Esophagus squamous epithelium (tissue), 5 donors: ENCODE measurements around the gene MOCOS. TPM values are rescaled to one million over a fixed set of nuclear protein-coding genes. Genes with fewer than 3 reads are reported as not detected.
"Not testable (repeated sequence)": the region's sequence is repeated elsewhere in the genome, so short reads cannot be mapped to it uniquely, and the experiment has no call there.

ENCODE experiments used
- DNase-seq: peaks from one replicate; lab custom pipeline; 2025; lab: John Stamatoyannopoulos, UW
- H3K27ac ChIP-seq, 4 donors: fragments of 200-600 bp; sonication (generic); one replicate each; pipeline ENCODE4 v1.5.1; 2016 to 2019; ENCODE audit warnings: mild to moderate bottlenecking in 1 of 4
- H3K27me3 ChIP-seq, 4 donors: fragments of 200-600 bp; sonication (generic); 1 replicate in 3 of 4; 2 replicates in 1 of 4; pipeline versions ENCODE4 v1.5.1 to v1.6.0; 2017 to 2021; ENCODE audit warnings: antibody characterized with exemption in 1 of 4
- H3K36me3 ChIP-seq, 3 donors: fragments of 200-600 bp; sonication (generic); one replicate each; pipeline ENCODE4 v1.5.1; 2016 to 2019
- H3K4me1 ChIP-seq, 3 donors: fragments of 200-600 bp; sonication (generic); one replicate each; pipeline ENCODE4 v1.5.1; 2017 to 2019
- H3K4me3 ChIP-seq, 4 donors: fragments of 200-600 bp; sonication (generic); 1 replicate in 3 of 4; 2 replicates in 1 of 4; pipeline ENCODE4 v1.5.1; 2016 to 2019; ENCODE audit warnings: mild to moderate bottlenecking in 2 of 4, moderate library complexity in 1 of 4
- H3K9me3 ChIP-seq, 3 donors: fragments of 200-600 bp; sonication (generic); one replicate each; pipeline ENCODE4 v1.5.1; 2016 to 2019
- CTCF ChIP-seq, 6 experiments: fragments of 450-650 bp in 4 of 6; fragments of 200-600 bp in 2 of 6; sonication (generic) in 2 of 6; IDR thresholded peaks; one replicate each; pipeline ENCODE4 v1.5.1; 2016 to 2019; ENCODE audit warnings: antibody characterized with exemption in 6 of 6, mild to moderate bottlenecking in 4 of 6, moderate library complexity in 4 of 6
- POLR2A ChIP-seq, 4 donors: fragments of 450-650 bp; IDR thresholded peaks; one replicate each; pipeline ENCODE4 v1.6.1; 2017; ENCODE audit warnings: antibody characterized with exemption in 4 of 4, mild to moderate bottlenecking in 4 of 4, moderate library complexity in 3 of 4
- WGBS, 2 donors: methylation state at CpG; one replicate each; pipeline ENCODE4 v1.1.5; 2018; 5-methylcytosine and 5-hydroxymethylcytosine counted together
- intact Hi-C: fragments of 100-400 bp; cut with DNase I; formaldehyde crosslinking; loops from one replicate; pipeline ENCODE4 v1.15.0; 2022
- total RNA-seq, 4 donors: library from RNA; depleted of rRNA; stranded (reverse); fragments of >200 nt; gene quantifications; one replicate each; pipeline ENCODE4 v1.1.0, GENCODE V29; 2016
- donor health status: DM: yes; HTN: yes; CAD: no.

Gene MOCOS
- total RNA-seq, 4 donors from 2014 or later = 4.4 to 11.8 (median 7.0) TPM

DNA sequence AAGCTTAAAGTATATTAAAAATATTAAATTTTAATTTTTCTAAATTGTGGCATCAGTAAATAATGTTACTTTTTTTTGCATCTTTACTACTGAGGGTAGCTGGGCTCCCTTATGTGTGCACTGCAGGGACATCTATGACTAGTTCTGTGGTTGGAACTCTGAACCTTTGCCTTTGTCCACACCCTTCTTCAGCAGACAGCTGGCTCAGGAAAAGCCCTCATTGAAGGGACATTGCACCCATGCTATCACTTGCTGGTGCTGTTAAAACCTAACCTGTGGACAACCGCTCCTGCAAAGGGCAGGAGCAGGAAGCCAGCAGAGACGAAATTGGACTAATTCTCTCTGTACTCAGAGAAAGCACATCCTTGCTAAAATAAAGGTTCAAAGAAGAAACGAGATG is 30.1 kb downstream of the MOCOS start:
- intact Hi-C loops = no loop called here
- no peak overlapping the region for H3K4me3 ChIP-seq
- no peak for DNase-seq
- H3K27ac ChIP-seq = no peak overlapping the region
- TF ChIP-seq POLR2A (IDR thresholded peaks at IDR 0.05) (no peak), CTCF (IDR thresholded peaks at IDR 0.05) (no peak)
- no peaks in the 10 kb centered on the region for H3K27me3 ChIP-seq
- 75 to 76% methylated on average over 3 of the region's 3 CpGs for WGBS, 2 donors
- H3K9me3 ChIP-seq = no peaks in the 10 kb centered on the region
- H3K4me1 ChIP-seq = peaks cover 0 to 5% (median 0%) of the 10 kb centered on the region in 3 donors
- H3K36me3 ChIP-seq = peaks cover 0 to 27% (median 0%) of the 10 kb centered on the region in 3 donors

GRCh38 chr18:36229188-36229587 is 41.9 kb downstream of the MOCOS start:
- Histone ChIP-seq H3K4me1 (no peaks in the 10 kb centered on the region), H3K27ac (no peak overlapping the region), H3K27me3 (no peaks in the 10 kb centered on the region), H3K4me3 (no peak overlapping the region), H3K9me3 (peaks cover 0 to 29% (median 17%) of the 10 kb centered on the region in 3 donors), H3K36me3 (peaks cover 0 to 47% (median 0%) of the 10 kb centered on the region in 3 donors)
- 73 to 78% methylated on average over 1 of the region's 1 CpG for WGBS, 2 donors
- no peak for TF ChIP-seq POLR2A (IDR thresholded peaks at IDR 0.05)
- no peak for TF ChIP-seq CTCF (IDR thresholded peaks at IDR 0.05)
- DNase-seq = no peak
- intact Hi-C loops = no loop called here

DNA sequence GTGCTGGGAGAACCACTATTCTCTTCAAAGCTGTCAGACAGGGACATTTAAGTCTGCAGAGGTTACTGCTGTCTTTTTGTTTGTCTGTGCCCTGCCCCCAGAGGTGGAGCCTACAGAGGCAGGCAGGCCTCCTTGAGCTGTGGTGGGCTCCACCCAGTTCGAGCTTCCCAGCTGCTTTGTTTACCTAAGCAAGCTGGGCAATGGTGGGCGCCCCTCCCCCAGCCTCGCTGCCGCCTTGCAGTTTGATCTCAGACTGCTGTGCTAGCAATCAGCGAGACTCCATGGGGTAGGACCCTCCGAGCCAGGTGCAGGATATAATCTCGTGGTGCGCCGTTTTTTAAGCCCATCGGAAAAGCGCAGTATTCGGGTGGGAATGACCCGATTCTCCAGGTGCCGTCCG is 53.2 kb downstream of the MOCOS start:
- DNase-seq, H3K4me3 ChIP-seq, H3K36me3 ChIP-seq, H3K27ac ChIP-seq, H3K27me3 ChIP-seq, intact Hi-C loops, H3K4me1 ChIP-seq: not testable (repeated sequence)
- WGBS, 2 donors = no CpG with 5 or more reads among the region's 15 CpGs
- H3K9me3 ChIP-seq = peaks cover 0 to 11% (median 0%) of the 10 kb centered on the region in 3 donors

DNA sequence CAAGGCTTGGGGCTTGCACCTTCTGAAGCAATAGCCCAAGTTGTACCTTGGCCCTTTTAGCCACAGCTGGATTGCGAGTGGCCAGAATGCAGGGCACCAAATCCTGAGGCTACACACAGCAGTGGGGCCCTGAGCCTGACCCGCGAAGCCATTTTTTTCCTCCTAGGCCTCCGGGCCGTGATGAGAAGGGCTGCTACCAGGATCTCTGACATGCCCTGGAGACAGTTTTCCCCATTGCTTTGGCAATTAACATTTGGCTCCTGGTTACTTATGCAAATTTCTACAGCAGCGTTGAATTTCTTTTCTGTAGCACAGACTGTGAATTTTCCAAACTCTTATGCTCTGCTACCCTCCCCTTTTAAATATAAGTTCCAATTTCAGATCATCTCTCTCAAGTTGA is 54.5 kb downstream of the MOCOS start:
- Histone ChIP-seq H3K9me3 (peaks cover 0 to 19% (median 0%) of the 10 kb centered on the region in 3 donors), H3K4me1 (no peaks in the 10 kb centered on the region), H3K4me3 (no peak overlapping the region), H3K27me3 (no peaks in the 10 kb centered on the region), H3K36me3 (peaks cover 0 to 9% (median 0%) of the 10 kb centered on the region in 3 donors), H3K27ac (no peak overlapping the region)
- WGBS, 2 donors = 88 to 91% methylated on average over 5 to 6 of the region's 6 CpGs
- DNase-seq = no peak
- intact Hi-C loops = no loop called here
- TF ChIP-seq POLR2A (IDR thresholded peaks at IDR 0.05) (no peak), CTCF (IDR thresholded peaks at IDR 0.05) (no peak)

DNA sequence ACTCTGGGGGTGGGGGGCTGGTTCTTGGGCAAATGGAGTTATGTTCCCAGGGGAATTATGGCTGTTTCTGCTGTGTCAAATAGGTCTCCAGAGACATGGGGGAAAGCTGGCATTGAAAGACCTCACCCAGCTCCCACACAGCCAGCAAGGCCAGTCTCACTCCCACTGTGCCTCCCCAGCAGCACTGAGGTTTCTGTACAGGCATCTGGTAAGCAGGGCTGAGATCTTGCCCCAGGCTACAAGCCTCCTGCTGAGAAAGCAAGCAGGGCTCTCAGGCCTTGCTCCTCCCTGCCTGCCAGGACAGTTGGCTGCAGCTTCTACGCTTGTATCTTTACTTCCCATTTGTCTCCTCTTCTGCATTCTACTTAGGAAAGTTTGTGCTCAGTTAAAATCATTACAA is 59.7 kb downstream of the MOCOS start:
- H3K4me1 ChIP-seq = no peaks in the 10 kb centered on the region
- H3K4me3 ChIP-seq = no peak overlapping the region
- no peak for DNase-seq
- intact Hi-C loops = no loop called here
- H3K27me3 ChIP-seq = no peaks in the 10 kb centered on the region
- H3K36me3 ChIP-seq = peaks cover 0 to 18% (median 0%) of the 10 kb centered on the region in 3 donors
- H3K27ac ChIP-seq = no peak overlapping the region
- 88 to 90% methylated on average over 1 of the region's 1 CpG for WGBS, 2 donors
- peaks cover 0 to 26% (median 0%) of the 10 kb centered on the region in 3 donors for H3K9me3 ChIP-seq
- TF ChIP-seq POLR2A (IDR thresholded peaks at IDR 0.05) (no peak), CTCF (IDR thresholded peaks at IDR 0.05) (no peak)

GRCh38 chr18:36249392-36249791 is 62.1 kb downstream of the MOCOS start:
- peaks cover 0 to 18% (median 0%) of the 10 kb centered on the region in 3 donors for H3K36me3 ChIP-seq
- DNase-seq = no peak
- no peaks in the 10 kb centered on the region for H3K27me3 ChIP-seq
- H3K27ac ChIP-seq = no peak overlapping the region
- TF ChIP-seq CTCF (IDR thresholded peaks at IDR 0.05) (no peak), POLR2A (IDR thresholded peaks at IDR 0.05) (no peak)
- H3K4me1 ChIP-seq = no peaks in the 10 kb centered on the region
- no peak overlapping the region for H3K4me3 ChIP-seq
- intact Hi-C loops = no loop called here
- H3K9me3 ChIP-seq = peaks cover 0 to 26% (median 0%) of the 10 kb centered on the region in 3 donors
